ENCODE results near the gene EVC. TPM values are rescaled to one million over a fixed set of nuclear protein-coding genes. Genes with fewer than 3 reads are reported as not detected.

Gene EVC
- total RNA-seq = 10 to 100 TPM in 3 of 4 donors, 1 to 10 TPM in 1; 4.9 to 48.3 (median 38.0) TPM

- Histone ChIP-seq H3K4me1 (peaks cover 8 to 19% of the 10 kb centered on the region in 2 donors), H3K27me3 (no peaks in the 10 kb centered on the region), H3K36me3 (no peaks in the 10 kb centered on the region), H3K27ac (peak within 1 kb of the TSS; percentile 84 to 90), H3K4me3 (peak within 1 kb of the TSS; percentile 53 to 55), H3K9me3 (peaks cover 0 to 5% of the 10 kb centered on the region in 2 donors)
- TF ChIP-seq, protein P1, sequence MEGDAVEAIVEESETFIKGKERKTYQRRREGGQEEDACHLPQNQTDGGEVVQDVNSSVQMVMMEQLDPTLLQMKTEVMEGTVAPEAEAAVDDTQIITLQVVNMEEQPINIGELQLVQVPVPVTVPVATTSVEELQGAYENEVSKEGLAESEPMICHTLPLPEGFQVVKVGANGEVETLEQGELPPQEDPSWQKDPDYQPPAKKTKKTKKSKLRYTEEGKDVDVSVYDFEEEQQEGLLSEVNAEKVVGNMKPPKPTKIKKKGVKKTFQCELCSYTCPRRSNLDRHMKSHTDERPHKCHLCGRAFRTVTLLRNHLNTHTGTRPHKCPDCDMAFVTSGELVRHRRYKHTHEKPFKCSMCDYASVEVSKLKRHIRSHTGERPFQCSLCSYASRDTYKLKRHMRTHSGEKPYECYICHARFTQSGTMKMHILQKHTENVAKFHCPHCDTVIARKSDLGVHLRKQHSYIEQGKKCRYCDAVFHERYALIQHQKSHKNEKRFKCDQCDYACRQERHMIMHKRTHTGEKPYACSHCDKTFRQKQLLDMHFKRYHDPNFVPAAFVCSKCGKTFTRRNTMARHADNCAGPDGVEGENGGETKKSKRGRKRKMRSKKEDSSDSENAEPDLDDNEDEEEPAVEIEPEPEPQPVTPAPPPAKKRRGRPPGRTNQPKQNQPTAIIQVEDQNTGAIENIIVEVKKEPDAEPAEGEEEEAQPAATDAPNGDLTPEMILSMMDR (IDR thresholded peaks at IDR 0.05) = peak in 1 of 4 experiments; percentile 17
- peak; percentile 55 to 61 for TF ChIP-seq POLR2A (IDR thresholded peaks at IDR 0.05)
- DNase-seq = peak; percentile 87 to 88
- intact Hi-C loops (cut with DNase I; ENCODE audit: low total_unique reads) = no loop called here
These were observed at the start of gene EVC for GRCh38 chr4:5710961-5711478. Gene EVC, plus strand, starts transcription at chr4:5711201. Its CDS starts 180 bp downstream, at chr4:5711381.

- H3K36me3 ChIP-seq = no peaks in the 10 kb centered on the region
- intact Hi-C loops (cut with DNase I; ENCODE audit: low total_unique reads) = no loop called here
These were observed 49.8 kb upstream of the EVC start for GRCh38 chr4:5661237-5661636.

DNA sequence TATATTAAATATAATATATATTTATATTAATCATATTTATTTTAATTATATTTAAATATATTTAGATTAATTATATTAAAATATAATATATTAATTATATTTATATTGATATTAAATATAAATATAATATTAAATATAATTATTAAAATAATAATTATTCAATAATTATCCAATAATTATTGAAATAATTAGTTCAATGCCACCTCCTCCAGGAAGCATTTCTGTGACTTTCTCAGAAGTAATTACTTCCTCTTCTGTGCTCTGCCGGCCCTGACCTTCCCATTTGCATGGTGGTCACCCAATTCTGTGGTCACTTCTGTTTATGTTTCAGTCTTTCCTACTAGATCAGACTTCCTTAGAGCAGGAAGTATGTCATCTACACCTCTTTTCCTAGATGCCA, 48.4 kb upstream of the EVC start:
- Histone ChIP-seq H3K9me3 (no peaks in the 10 kb centered on the region), H3K27ac (no peak overlapping the region), H3K4me3 (no peak overlapping the region), H3K27me3 (no peaks in the 10 kb centered on the region), H3K4me1 (no peaks in the 10 kb centered on the region), H3K36me3 (no peaks in the 10 kb centered on the region)
- intact Hi-C loops (cut with DNase I; ENCODE audit: low total_unique reads) = no loop called here
- TF ChIP-seq, protein P1 (IDR thresholded peaks at IDR 0.05) = no peak
- no peak for TF ChIP-seq POLR2A (IDR thresholded peaks at IDR 0.05)
- no peak for DNase-seq

More at GRCh38 chr4:5661237-5661636, 49.8 kb upstream of the EVC start:
- Histone ChIP-seq H3K4me1 (no peaks in the 10 kb centered on the region), H3K27ac (no peak overlapping the region), H3K9me3 (no peaks in the 10 kb centered on the region), H3K27me3 (no peaks in the 10 kb centered on the region), H3K4me3 (no peak overlapping the region)
- no peak for TF ChIP-seq POLR2A (IDR thresholded peaks at IDR 0.05)
- TF ChIP-seq, protein P1 (IDR thresholded peaks at IDR 0.05) = no peak
- DNase-seq = no peak

- H3K4me1 ChIP-seq = no peaks in the 10 kb centered on the region
- no peaks in the 10 kb centered on the region for H3K9me3 ChIP-seq
- H3K4me3 ChIP-seq = no peak overlapping the region
- DNase-seq = no peak
- no peak for TF ChIP-seq POLR2A (IDR thresholded peaks at IDR 0.05)
- TF ChIP-seq, protein P1 (IDR thresholded peaks at IDR 0.05) = no peak
- no peak overlapping the region for H3K27ac ChIP-seq
- no peaks in the 10 kb centered on the region for H3K36me3 ChIP-seq
- intact Hi-C loops (cut with DNase I; ENCODE audit: low total_unique reads) = no loop called here
- H3K27me3 ChIP-seq = no peaks in the 10 kb centered on the region
These were observed 46.2 kb upstream of the EVC start for GRCh38 chr4:5664778-5665177.

- intact Hi-C loops (cut with DNase I; ENCODE audit: low total_unique reads) = no loop called here
- H3K36me3 ChIP-seq = no peaks in the 10 kb centered on the region
- no peaks in the 10 kb centered on the region for H3K27me3 ChIP-seq
- DNase-seq = no peak
- H3K4me1 ChIP-seq = no peaks in the 10 kb centered on the region
- no peak overlapping the region for H3K27ac ChIP-seq
- no peak for TF ChIP-seq POLR2A (IDR thresholded peaks at IDR 0.05)
- TF ChIP-seq, protein P1 (IDR thresholded peaks at IDR 0.05) = no peak
- H3K4me3 ChIP-seq = no peak overlapping the region
- no peaks in the 10 kb centered on the region for H3K9me3 ChIP-seq
These were observed 44.3 kb upstream of the EVC start for GRCh38 chr4:5666741-5667140.
